ENCODE results near the gene TMEM215.
"Not testable (repeated sequence)": the region's sequence is repeated elsewhere in the genome, so short reads cannot be mapped to it uniquely, and the experiment has no call there.

TMEM215 gene

DNA sequence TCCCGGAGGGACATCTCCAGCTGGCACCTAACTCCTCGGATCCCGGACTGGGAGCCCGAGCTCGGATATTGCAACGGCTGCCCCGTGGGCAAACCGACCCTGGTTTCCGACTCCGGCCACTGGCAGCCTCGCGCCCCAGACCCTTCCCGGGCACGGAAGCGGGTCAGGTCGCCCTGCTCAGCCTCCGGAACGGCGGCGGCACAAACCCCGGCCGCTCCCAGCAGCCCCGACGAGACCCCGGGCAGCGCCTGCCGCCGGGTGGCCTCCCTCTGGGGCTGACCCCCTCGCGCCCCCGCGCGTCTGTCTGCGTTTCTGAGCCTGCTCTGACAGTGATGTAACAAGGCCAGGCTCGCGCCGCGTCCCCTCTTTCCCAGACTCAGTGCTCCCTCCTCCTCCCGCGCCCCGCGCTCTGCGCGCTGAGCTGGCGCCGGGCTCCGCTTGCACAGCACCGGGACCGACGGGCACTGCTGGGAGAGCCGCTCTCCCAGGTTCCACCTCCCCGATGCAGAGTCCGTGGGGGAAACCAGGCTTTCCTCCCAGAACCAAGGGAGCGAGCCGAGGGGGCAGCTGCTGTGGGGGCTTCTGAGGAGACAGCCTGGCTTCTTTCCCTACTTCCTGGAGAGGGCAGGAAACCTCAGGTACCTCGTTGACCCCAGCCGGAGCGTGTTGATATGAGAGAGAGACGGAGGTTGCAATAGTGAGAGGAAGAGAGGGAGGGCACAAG is at the start of gene TMEM215:
TSS of gene TMEM215 (plus strand) at position 373 of the 724 bp plus-strand sequence. CDS start 644 bp downstream, outside the sequence.
- peak; percentile 28 for DNase-seq (ENCODE audit: low read depth, low spot score)

- no peak for DNase-seq (ENCODE audit: low read depth, low spot score)
These were observed 47.9 kb upstream of the TMEM215 start for GRCh38 chr9:32735476-32735875.

- DNase-seq (ENCODE audit: low read depth, low spot score), result no peak
These were observed 46.0 kb upstream of the TMEM215 start for GRCh38 chr9:32737378-32737777.

DNA sequence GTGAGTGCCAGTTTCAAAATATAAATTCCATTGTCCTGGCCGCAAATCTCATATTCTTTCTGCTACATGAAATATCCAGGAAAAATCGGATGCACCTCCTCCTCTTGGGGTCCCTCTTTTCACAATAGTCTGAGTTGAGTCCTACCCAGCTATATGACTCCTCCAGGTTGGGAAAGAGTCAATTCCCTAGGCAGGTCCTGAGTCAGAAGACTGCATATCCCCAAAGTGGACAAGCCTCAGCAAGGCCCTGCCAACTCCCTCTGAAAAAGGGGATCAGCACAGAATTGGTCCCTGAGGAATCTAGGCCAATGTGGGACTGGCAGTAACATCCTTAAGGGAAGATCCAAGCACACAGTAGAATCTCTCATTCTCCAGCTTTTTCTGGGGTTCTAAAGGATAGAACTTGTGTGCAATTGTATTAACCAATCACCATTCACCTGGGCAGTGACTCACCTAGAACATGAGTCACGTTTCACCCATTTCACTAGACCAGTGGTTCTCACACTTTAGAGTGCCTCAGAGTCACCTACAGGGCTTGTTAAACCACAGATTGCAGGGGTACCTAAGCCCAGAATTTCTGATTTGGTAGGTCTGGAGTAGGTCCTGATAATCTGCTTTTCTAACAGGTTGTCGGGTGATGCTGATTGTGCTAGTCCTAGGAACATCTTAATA is 44.7 kb upstream of the TMEM215 start:
- no peak for DNase-seq (ENCODE audit: low read depth, low spot score)

DNA sequence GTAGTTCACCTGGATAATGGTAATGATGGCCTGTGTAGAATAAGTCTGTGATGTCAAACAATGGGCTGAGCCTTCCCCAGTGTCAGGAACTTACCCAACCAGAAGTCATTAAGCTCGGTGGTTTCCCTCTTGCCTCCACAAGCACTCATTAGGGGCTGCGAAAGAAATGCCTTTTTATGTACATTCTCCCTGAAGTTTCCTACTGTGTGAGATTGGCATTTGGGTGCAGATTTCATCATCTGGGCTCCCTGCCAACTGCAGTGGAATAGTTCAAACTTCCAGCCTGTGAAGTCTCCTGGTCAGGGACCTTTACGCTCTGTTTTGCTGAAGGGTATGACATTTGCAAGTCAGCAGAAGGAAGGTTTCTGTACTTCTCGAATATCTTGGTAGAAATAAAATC is 41.6 kb upstream of the TMEM215 start:
- no peak for DNase-seq (ENCODE audit: low read depth, low spot score)

DNA sequence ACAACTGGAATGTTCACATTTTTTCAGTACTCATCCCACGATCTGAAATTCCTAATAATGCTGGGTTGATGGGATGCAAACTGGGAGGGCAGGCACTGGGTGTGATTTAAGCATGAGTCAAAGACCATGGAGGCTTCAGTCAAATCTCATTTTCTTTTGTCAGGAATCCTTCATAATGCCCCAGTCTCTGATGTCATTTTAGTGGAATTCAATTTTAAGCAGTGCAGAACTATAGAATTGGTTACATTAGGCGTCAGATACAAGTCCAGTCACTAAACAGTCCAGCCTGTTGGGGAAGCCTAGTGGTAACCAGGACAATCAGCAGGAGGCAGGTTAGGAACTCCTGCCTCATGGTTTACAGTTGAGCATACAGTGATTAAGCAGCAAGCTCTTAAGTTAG is 41.0 kb upstream of the TMEM215 start:
- DNase-seq (ENCODE audit: low read depth, low spot score), result no peak

GRCh38 chr9:32748013-32748412 is 35.3 kb upstream of the TMEM215 start:
- no peak for DNase-seq (ENCODE audit: low read depth, low spot score)

GRCh38 chr9:32755730-32756129 is 27.6 kb upstream of the TMEM215 start:
- no peak for DNase-seq (ENCODE audit: low read depth, low spot score)

DNA sequence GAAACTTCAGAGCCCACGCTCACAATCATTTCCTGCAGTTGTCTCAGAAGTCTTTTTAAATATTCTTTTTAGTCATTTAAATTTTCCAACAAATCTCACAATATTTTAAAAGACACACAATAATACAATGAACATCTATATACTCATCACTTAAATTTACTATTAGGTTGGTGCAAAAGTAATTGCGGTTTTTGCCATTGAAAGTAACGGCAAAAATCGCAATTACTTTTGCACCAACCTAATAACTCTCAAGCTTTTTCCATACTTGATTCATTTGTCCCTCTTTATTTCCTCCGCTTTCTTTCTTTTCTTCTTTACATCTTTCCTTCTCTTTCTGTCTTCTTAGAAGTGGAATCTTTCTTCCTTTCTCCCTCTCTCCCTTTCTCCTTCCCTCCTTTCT is 19.2 kb upstream of the TMEM215 start:
- DNase-seq (ENCODE audit: low read depth, low spot score), result no peak

GRCh38 chr9:32775283-32775682 is 8.1 kb upstream of the TMEM215 start:
- no peak for DNase-seq (ENCODE audit: low read depth, low spot score)

DNA sequence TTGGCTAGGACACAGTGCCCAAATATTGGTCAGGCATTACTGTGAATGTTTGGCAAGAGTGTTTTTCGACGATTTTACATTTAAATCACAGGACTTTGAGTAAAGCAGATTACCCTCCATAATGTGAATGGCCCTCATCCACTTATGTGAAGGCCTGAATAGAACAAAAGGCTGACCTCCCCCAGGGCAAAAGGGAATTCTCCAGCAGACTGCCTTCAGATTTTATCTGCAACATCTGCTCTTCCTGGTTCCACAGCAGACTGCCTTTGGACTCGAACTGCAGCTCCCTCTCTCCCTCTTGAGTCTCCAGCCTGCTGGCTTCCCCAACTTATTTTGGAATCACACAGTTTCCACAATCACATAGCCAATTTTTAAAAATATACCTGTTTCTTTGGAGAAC is 7.1 kb upstream of the TMEM215 start:
- no peak for DNase-seq (ENCODE audit: low read depth, low spot score)

GRCh38 chr9:32782476-32783167 is 718 bp upstream of the TMEM215 start:
- no peak for DNase-seq (ENCODE audit: low read depth, low spot score)

DNA sequence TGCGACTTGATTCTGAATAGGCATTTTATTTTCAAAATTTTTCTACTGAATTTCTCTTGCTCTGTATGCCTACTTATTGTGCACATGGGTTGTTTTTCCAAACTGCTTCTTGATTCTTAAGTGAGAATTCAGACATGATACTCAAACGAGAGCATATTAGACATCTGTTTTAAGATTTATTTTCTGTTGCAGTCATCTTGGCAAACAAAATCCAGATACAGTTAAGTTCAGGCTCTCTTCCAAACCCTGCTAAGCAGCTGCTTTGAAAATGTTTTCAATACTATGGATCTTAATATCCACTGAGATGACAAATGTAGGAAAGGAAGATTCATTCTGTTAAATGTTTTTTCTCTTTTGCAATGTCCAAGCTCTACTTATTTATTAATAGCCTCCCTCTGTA is 4.5 kb downstream of the TMEM215 start:
- DNase-seq (ENCODE audit: low read depth, low spot score), result no peak

DNA sequence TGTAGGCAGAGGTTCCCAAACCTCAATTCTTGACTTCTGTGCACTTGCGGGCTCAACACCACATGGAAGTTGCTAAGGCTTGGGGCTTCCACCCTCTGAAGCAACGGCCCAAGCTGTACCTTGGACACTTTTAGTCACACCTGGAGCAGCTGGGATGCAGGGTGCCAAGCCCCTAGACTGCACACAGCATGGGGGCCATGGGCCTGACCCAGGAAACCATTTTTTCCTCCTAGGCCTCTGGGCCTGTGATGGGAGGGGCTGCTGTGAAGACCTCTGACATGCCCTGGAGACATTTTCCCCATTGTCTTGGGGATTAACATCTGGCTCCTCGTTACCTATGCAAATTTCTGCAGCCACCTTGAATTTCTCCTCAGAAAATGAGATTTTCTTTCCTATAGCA is 12.7 kb downstream of the TMEM215 start:
- not testable (repeated sequence) for DNase-seq (ENCODE audit: low read depth, low spot score)

- no peak for DNase-seq (ENCODE audit: low read depth, low spot score)
These were observed 18.2 kb downstream of the TMEM215 start for GRCh38 chr9:32801530-32801929.

GRCh38 chr9:32807217-32807616 is 23.9 kb downstream of the TMEM215 start:
- DNase-seq (ENCODE audit: low read depth, low spot score), result no peak

DNA sequence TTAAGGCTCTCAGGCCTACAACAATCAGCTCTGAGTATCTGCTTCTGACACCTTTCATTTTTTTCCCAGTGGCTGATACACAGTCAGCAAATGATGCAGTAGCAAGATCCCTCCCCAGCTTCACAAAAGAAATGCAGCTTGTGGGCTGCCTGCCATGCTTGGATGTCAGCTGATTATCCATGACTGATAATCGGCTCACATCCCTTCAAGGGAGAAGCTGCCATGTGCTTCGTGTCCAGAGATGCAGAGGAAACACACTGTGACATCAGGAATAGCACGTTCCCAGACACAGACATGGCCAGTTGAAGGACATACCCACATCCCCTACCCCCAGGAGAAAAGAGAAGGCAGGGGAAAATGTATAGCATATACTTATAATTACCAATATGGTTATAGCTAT is 27.9 kb downstream of the TMEM215 start:
- no peak for DNase-seq (ENCODE audit: low read depth, low spot score)

DNA sequence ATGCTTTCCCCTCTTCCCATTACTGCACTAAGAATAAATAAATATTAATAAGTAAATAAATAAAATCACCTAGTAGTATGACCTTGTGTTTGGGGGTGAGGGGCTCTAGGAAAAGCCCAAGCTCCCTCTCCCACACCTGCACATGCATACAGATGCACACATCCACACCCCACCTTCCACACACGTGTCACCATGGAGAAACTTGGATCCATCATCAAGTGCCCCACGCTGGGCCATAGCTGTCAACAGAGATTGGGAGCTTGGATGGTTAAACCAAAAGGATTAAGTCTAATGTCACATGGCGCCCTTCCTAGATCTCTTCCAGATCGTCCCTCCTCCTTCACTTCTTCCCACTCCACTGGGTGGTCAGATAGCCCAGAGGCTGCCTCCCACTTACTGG is 37.0 kb downstream of the TMEM215 start:
- no peak for DNase-seq (ENCODE audit: low read depth, low spot score)

DNA sequence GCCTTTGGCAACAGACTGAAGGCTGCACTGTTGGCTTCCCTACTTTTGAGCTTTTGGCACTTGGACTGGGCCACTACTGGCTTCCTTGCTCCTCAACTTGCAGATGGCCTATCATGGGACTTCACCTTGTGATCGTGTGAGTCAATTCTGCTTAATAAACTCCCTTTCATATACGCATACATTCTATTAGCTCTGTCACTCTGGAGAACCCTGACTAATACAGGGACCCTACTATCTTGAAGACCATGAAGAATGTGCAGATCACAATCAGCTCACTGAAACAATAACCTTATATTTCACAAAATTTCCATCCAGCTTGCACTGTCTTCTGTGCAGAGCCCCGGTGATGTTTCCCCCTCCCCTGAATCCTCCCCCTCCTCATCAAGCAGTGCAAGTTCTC is 39.8 kb downstream of the TMEM215 start:
- no peak for DNase-seq (ENCODE audit: low read depth, low spot score)

GRCh38 chr9:32823551-32823950 is 40.2 kb downstream of the TMEM215 start:
- DNase-seq (ENCODE audit: low read depth, low spot score), result no peak

GRCh38 chr9:32825203-32825602 is 41.9 kb downstream of the TMEM215 start:
- DNase-seq (ENCODE audit: low read depth, low spot score), result no peak

DNA sequence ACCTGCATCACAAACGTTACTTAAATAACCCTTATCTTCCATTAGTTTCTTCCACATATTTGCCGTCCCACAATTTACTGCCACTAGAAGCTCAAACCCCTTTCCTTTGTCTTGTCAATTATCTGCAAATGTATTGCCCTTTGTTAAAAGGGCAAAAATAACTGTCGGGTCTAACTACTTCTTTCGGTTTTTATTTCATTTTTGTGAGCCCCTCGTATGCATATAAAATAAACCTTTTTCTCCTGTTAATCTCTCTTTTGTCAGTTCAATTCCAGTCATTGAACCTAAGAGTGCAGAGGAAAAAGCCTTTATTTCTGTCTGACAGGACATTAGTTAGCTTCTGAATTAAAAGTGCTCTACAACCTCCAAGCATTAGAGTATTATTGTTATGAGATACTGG is 45.5 kb downstream of the TMEM215 start:
- no peak for DNase-seq (ENCODE audit: low read depth, low spot score)

GRCh38 chr9:32832346-32832745 is 49.0 kb downstream of the TMEM215 start:
- no peak for DNase-seq (ENCODE audit: low read depth, low spot score)

All from iPS DF 19.7 (cell line).